Measurements from ENCODE around the gene SEMA4A. TPM values are rescaled to one million over a fixed set of nuclear protein-coding genes. Genes with fewer than 3 reads are reported as not detected.

SEMA4A gene
- total and polyA plus RNA-seq, 9 of the 15 experiments (the other 6 are each of a cell fraction or from before 2014, with no cell fraction given) = 0.04 to 1.7 (median 0.45) TPM

DNA sequence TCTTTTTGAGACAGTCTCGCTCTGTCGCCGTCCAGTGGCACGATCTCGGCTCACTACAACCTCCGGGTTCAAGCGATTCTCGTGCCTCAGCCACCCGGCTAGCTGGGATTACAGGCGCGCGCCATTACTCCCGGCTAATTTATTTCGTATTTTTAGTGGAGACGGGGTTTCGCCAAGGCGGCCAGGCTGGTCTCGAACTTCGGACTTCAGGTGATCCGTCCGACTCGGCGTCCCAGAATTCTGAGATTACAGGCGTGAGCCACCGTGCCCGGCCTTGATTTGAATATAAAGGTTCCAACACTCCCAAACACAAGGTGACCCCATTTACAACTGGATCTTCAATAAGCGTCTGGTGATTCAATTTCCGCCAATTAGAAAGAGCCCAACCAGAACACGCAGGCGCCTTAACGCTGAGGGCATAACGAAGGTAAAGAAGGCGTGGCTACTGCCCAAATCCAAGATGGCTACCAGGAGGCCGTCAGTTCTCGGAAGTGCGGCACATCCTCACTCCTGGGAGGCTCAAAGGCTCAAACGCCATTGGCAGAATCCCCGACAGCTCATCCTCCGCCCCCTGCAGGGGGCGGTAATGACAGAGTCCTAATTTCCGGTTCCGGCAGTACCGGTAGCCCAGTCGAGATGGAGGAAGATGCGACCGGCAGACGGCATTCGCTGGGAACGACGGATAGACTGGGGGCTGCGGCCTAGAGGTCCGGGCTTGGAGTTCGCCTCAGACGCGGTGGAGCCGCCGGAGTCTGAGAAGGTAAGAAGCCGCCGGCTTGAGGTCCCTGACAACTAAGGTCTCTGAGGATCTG lies 40.3 kb downstream of the SEMA4A start, which contains the start of gene SLC25A44 (continued):
- TF ChIP-seq FOXO4 (CRISPR knock-in tag; IDR thresholded peaks at IDR 0.05) (no peak), EGR1 (conservative IDR thresholded peaks at IDR 0.05) (peak; percentile 67; the same call in 1 of the 2 replicates), TCF7L2 (IDR thresholded peaks at IDR 0.05; ENCODE audit: low read depth, low read length) (peak; percentile 11; the same call in 1 of the 2 replicates), ZBTB17 (CRISPR knock-in tag; IDR thresholded peaks at IDR 0.05) (no peak), ETV1 (tag; conservative IDR thresholded peaks at IDR 0.05; ENCODE audit: low read depth) (peak; percentile 70), U2AF1 (optimal IDR thresholded peaks at IDR 0.05; ENCODE audit: low read depth, low read length) (no peak), DPF2 (IDR thresholded peaks at IDR 0.05) (no peak), GABPB2 (CRISPR knock-in tag; conservative IDR thresholded peaks at IDR 0.05) (no peak), CHD2 (IDR thresholded peaks at IDR 0.05; ENCODE audit: low read depth, low read length) (no peak; the same call in 1 of the 2 replicates), PCBP1 (IDR thresholded peaks at IDR 0.05; ENCODE audit: low read depth, low read length, poor library complexity, severe bottlenecking) (no peak), EZH2 (IDR thresholded peaks at IDR 0.05; ENCODE audit: borderline replicate concordance, low read depth, low read length) (no peak), ZNF3 (CRISPR knock-in tag; IDR thresholded peaks at IDR 0.05) (no peak), FOXA3 (CRISPR knock-in tag; conservative IDR thresholded peaks at IDR 0.05 in 1 of 2, IDR thresholded peaks at IDR 0.05 in 1 of 2) (no peak), HDAC8 (tag; IDR thresholded peaks at IDR 0.05) (no peak), RNF2 (IDR thresholded peaks at IDR 0.05) (no peak), TCF15 (CRISPR knock-in tag; IDR thresholded peaks at IDR 0.05) (no peak), ZBTB12 (CRISPR knock-in tag; IDR thresholded peaks at IDR 0.05) (no peak), FOXJ3 (CRISPR knock-in tag; IDR thresholded peaks at IDR 0.05) (no peak), KAT2B (IDR thresholded peaks at IDR 0.05; ENCODE audit: low read depth, low read length) (no peak), ZBTB43 (CRISPR knock-in tag; IDR thresholded peaks at IDR 0.05) (no peak), ZNF507 (tag; conservative IDR thresholded peaks at IDR 0.05) (no peak)
- TF ChIP-seq, protein P1, sequence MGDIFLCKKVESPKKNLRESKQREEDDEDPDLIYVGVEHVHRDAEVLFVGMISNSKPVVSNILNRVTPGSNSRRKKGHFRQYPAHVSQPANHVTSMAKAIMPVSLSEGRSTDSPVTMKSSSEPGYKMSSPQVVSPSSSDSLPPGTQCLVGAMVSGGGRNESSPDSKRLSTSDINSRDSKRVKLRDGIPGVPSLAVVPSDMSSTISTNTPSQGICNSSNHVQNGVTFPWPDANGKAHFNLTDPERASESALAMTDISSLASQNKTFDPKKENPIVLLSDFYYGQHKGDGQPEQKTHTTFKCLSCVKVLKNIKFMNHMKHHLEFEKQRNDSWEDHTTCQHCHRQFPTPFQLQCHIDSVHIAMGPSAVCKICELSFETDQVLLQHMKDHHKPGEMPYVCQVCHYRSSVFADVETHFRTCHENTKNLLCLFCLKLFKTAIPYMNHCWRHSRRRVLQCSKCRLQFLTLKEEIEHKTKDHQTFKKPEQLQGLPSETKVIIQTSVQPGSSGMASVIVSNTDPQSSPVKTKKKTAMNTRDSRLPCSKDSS (IDR thresholded peaks at IDR 0.05; ENCODE audit: low read depth, partially characterized antibody) = no peak
- TF ChIP-seq, protein P2, sequence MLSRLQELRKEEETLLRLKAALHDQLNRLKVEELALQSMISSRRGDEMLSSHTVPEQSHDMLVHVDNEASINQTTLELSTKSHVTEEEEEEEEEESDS (CRISPR knock-in tag; IDR thresholded peaks at IDR 0.05) = no peak
